ENCODE results near the gene FLT1.

DNA sequence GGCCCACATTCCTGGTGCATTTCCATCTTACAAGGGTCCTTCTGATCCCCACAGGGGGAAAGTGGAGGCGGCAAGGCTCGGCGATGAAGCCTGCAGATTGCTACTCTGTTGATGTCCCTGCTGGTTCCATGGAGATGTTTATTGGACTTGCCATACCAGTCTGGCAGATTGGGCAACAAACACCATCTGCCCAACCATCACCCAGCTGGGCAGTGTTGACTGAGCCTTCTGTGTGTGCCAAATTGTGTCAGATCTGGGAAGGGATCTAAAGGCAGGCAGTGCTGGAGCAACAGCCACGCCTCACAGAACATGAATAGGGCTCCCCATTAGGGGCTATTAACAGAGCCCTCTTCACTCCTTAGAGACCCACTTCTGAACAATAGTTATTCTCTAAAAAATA is 35.0 kb downstream of the FLT1 start:
- TF ChIP-seq, protein P1, sequence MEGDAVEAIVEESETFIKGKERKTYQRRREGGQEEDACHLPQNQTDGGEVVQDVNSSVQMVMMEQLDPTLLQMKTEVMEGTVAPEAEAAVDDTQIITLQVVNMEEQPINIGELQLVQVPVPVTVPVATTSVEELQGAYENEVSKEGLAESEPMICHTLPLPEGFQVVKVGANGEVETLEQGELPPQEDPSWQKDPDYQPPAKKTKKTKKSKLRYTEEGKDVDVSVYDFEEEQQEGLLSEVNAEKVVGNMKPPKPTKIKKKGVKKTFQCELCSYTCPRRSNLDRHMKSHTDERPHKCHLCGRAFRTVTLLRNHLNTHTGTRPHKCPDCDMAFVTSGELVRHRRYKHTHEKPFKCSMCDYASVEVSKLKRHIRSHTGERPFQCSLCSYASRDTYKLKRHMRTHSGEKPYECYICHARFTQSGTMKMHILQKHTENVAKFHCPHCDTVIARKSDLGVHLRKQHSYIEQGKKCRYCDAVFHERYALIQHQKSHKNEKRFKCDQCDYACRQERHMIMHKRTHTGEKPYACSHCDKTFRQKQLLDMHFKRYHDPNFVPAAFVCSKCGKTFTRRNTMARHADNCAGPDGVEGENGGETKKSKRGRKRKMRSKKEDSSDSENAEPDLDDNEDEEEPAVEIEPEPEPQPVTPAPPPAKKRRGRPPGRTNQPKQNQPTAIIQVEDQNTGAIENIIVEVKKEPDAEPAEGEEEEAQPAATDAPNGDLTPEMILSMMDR (IDR thresholded peaks at IDR 0.05), result no peak
- TF ChIP-seq POLR2A (IDR thresholded peaks at IDR 0.05) (no peak), EP300 (IDR thresholded peaks at IDR 0.05) (no peak)
